Endodermal cell (in vitro differentiated cells): Measurements from ENCODE around the gene TMEM150C. TPM values are rescaled to one million over a fixed set of nuclear protein-coding genes. Genes with fewer than 3 reads are reported as not detected.

ENCODE experiments used
- DNase-seq: peaks from one replicate; pipeline ENCODE4 v3.0.0-alpha.2; 2017
- H3K27ac ChIP-seq: 2 replicates; pipeline ENCODE4 v1.5.1; 2013; ENCODE audit warnings: mild to moderate bottlenecking, low read depth, low read length, moderate library complexity
- H3K27me3 ChIP-seq: 2 replicates; pipeline ENCODE4 v1.6.1; 2013; ENCODE audit warnings: mild to moderate bottlenecking, low read length, moderate library complexity; ENCODE audit not compliant: insufficient read depth, control insufficient read depth, poor library complexity, severe bottlenecking
- H3K36me3 ChIP-seq: 2 replicates; pipeline ENCODE4 v1.7.0; 2013; ENCODE audit warnings: mild to moderate bottlenecking, low read length, moderate library complexity; ENCODE audit not compliant: control insufficient read depth, insufficient read depth
- H3K4me1 ChIP-seq: one replicate; pipeline ENCODE4 v1.7.0; 2013; ENCODE audit warnings: low read length; ENCODE audit not compliant: control insufficient read depth, insufficient read depth
- H3K4me3 ChIP-seq: 2 replicates; pipeline ENCODE4 v1.5.1; 2013; ENCODE audit warnings: mild to moderate bottlenecking, low read length, moderate library complexity
- H3K9ac ChIP-seq: 2 replicates; pipeline ENCODE4 v1.6.1; 2013; ENCODE audit warnings: mild to moderate bottlenecking, low read length, moderate library complexity; ENCODE audit not compliant: poor library complexity, severe bottlenecking; ENCODE audit errors: extremely low read depth
- H3K9me3 ChIP-seq: 2 replicates; pipeline ENCODE4 v1.6.1; 2013; ENCODE audit warnings: mild to moderate bottlenecking, low read length, moderate library complexity; ENCODE audit not compliant: control insufficient read depth
- H3K27ac Mint-ChIP-seq: 2 replicates; pipeline ENCODE4 v1.8.0; 2020; ENCODE audit warnings: mixed read lengths
- H3K27me3 Mint-ChIP-seq: 2 replicates; pipeline ENCODE4 v1.8.0; 2021; ENCODE audit warnings: mild to moderate bottlenecking, mixed read lengths; ENCODE audit not compliant: insufficient read depth
- H3K36me3 Mint-ChIP-seq: 2 replicates; pipeline ENCODE4 v1.8.0; 2020; ENCODE audit warnings: low read depth, mixed read lengths
- H3K4me1 Mint-ChIP-seq: 2 replicates; pipeline ENCODE4 v1.8.0; 2020; ENCODE audit warnings: mixed read lengths
- H3K4me3 Mint-ChIP-seq: 2 replicates; pipeline ENCODE4 v1.8.0; 2020; ENCODE audit warnings: mild to moderate bottlenecking, moderate library complexity, mixed read lengths
- H3K9me3 Mint-ChIP-seq: 2 replicates; pipeline ENCODE4 v1.8.0; 2020; ENCODE audit warnings: mild to moderate bottlenecking, mixed read lengths
- WGBS, 2 experiments: methylation state at CpG; one replicate each; pipeline versions ENCODE4 v1.1.5 to v1.1.7; 2013; ENCODE audit warnings: missing lambda C conversion rate in 2 of 2, mixed read lengths in 1 of 2; ENCODE audit not compliant: insufficient coverage in 1 of 2, insufficient read length in 1 of 2; 5-methylcytosine and 5-hydroxymethylcytosine counted together
- total RNA-seq, 2 donors: library from RNA; stranded (reverse); fragmentation: NEBNext Ultra II Directional in 1 of 2; extraction: Animal tissue kit (Norgen Biotek cat#: 25700) in 1 of 2; gene quantifications; 2 replicates in 1 of 2; 3 replicates in 1 of 2; pipeline ENCODE4 v1.2.1, GENCODE V29; 2021
- TF ChIP-seq, protein P1 (sequence below): fragments of 200-600 bp; sonication (generic); conservative IDR thresholded peaks from 2 replicates; pipeline ENCODE4 v1.5.0; 2021; ENCODE audit warnings: antibody characterized with exemption, mild to moderate bottlenecking

The TMEM150C gene
- total RNA-seq, 2 donors from 2014 or later, result 29.3 to 32.8 TPM

DNA sequence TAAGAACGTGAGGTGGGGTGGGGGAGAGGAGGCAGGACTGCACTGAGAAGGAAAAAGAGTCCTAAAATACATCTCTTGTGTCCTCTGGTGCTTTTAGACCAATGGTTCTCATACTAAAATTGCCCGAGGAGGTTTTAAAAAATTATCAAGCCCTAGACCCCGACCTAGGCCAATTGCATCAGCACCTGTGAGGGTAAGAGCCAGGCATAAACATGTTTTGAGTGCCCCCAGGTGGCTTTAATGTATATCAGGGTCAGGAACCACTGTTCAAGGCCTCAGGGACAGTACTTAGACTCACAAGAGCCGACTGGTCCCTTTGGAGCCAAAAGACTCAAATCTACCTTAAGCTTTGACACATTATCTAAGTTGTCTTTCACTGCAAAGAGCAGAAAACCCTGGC is 37.5 kb upstream of the TMEM150C start:
- Mint-ChIP-seq H3K4me1 (peaks cover 1% of the 10 kb centered on the region), H3K4me3 (no peak overlapping the region), H3K27ac (peak overlapping the region; percentile 26), H3K9me3 (no peaks in the 10 kb centered on the region), H3K27me3 (no peaks in the 10 kb centered on the region), H3K36me3 (no peaks in the 10 kb centered on the region)
- peak; percentile 81 for DNase-seq
- no peak overlapping the region for H3K4me3 ChIP-seq
- H3K27ac ChIP-seq, result no peak overlapping the region
- WGBS, 2 experiments, result 71 to 72% methylated on average over 3 to 4 of the region's 4 CpGs
- no peaks in the 10 kb centered on the region for H3K36me3 ChIP-seq
- H3K27me3 ChIP-seq, result no peaks in the 10 kb centered on the region
- no peaks in the 10 kb centered on the region for H3K9me3 ChIP-seq
- no peaks in the 10 kb centered on the region for H3K4me1 ChIP-seq
- H3K9ac ChIP-seq, result no peak overlapping the region
- TF ChIP-seq, protein P1, sequence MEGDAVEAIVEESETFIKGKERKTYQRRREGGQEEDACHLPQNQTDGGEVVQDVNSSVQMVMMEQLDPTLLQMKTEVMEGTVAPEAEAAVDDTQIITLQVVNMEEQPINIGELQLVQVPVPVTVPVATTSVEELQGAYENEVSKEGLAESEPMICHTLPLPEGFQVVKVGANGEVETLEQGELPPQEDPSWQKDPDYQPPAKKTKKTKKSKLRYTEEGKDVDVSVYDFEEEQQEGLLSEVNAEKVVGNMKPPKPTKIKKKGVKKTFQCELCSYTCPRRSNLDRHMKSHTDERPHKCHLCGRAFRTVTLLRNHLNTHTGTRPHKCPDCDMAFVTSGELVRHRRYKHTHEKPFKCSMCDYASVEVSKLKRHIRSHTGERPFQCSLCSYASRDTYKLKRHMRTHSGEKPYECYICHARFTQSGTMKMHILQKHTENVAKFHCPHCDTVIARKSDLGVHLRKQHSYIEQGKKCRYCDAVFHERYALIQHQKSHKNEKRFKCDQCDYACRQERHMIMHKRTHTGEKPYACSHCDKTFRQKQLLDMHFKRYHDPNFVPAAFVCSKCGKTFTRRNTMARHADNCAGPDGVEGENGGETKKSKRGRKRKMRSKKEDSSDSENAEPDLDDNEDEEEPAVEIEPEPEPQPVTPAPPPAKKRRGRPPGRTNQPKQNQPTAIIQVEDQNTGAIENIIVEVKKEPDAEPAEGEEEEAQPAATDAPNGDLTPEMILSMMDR, result peak; percentile 73

DNA sequence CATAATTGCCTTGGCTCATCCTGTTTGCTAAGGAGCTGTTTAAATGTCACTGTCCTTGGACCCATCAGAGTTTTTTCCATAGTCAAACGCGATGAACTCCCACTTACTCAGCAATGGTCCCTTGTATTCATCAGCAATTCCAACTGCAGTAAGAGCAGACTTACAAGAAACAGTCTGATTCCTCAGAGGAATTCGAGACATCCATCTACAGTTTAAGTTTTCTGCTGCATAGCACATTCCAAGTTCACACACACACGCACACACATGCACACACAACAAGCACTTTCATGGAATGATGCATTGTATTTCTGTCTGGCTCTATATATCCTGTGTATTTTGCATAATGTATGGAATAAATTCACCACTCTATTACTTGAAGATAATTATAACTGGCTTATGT is 32.7 kb upstream of the TMEM150C start:
- H3K4me3 Mint-ChIP-seq, result no peak overlapping the region
- Histone ChIP-seq H3K27me3 (no peaks in the 10 kb centered on the region), H3K9me3 (no peaks in the 10 kb centered on the region), H3K9ac (no peak overlapping the region), H3K27ac (no peak overlapping the region), H3K4me1 (peaks cover 6% of the 10 kb centered on the region), H3K36me3 (no peaks in the 10 kb centered on the region), H3K4me3 (no peak overlapping the region)
- no peaks in the 10 kb centered on the region for H3K9me3 Mint-ChIP-seq
- peaks cover 17% of the 10 kb centered on the region for H3K4me1 Mint-ChIP-seq
- DNase-seq, result no peak
- TF ChIP-seq, protein P1, result no peak
- H3K27ac Mint-ChIP-seq, result no peak overlapping the region
- H3K36me3 Mint-ChIP-seq, result no peaks in the 10 kb centered on the region
- H3K27me3 Mint-ChIP-seq, result peaks cover 2% of the 10 kb centered on the region
- WGBS, 2 experiments, result 89 to 92% methylated on average over 2 to 4 of the region's 4 CpGs

DNA sequence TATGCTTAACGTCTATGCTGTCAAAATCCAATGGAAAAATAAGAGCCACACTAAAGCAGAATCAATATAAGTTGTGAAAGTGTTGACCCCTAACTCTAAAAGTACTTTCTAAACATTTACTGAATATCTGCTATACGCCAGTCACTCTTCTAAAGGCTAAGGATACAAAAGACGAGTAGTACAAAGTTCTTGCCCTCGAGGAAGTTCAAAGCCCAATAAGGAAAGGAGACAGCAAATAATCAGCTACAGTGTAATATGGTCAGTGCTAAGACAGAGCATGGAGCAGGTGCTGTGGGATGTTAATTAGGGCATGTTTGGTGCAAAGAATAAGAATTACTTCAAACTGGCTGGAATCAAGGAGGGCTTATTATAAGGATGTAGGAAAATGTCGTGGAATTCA is 31.6 kb upstream of the TMEM150C start:
- Histone ChIP-seq H3K27ac (no peak overlapping the region), H3K27me3 (no peaks in the 10 kb centered on the region), H3K9ac (no peak overlapping the region), H3K4me3 (no peak overlapping the region), H3K4me1 (peaks cover 9% of the 10 kb centered on the region), H3K9me3 (no peaks in the 10 kb centered on the region), H3K36me3 (no peaks in the 10 kb centered on the region)
- Mint-ChIP-seq H3K4me1 (peaks cover 22% of the 10 kb centered on the region), H3K36me3 (no peaks in the 10 kb centered on the region), H3K4me3 (no peak overlapping the region), H3K9me3 (no peaks in the 10 kb centered on the region), H3K27ac (no peak overlapping the region), H3K27me3 (peaks cover 2% of the 10 kb centered on the region)
- TF ChIP-seq, protein P1, result no peak
- DNase-seq, result no peak
- 88 to 94% methylated on average over 5 of the region's 5 CpGs for WGBS, 2 experiments
